Common myeloid progenitor, CD34-positive (primary cell): ENCODE results near the gene WDFY2.

Experiments
- CTCF ChIA-PET: fragments of 350-600 bp; sonication (Branson Sonifier 250); formaldehyde crosslinking; loops from one replicate; lab custom pipeline; 2021; ENCODE audit warnings: antibody characterized with exemption; lab: Charles Lee
- POLR2A ChIA-PET: fragments of 350-600 bp; sonication (Branson Sonifier 250); formaldehyde crosslinking; loops from one replicate; lab custom pipeline; 2021; ENCODE audit warnings: antibody characterized with exemption; lab: Charles Lee
- DNase-seq, 3 donors: peaks; one replicate each; pipeline versions ENCODE4 v3.0.0 to v3.0.0-alpha.2; 2013
- H3K27ac ChIP-seq, 2 experiments: 1 replicate in 1 of 2; 2 replicates in 1 of 2; pipeline ENCODE4 v1.7.0; 2013; ENCODE audit warnings: inconsistent platforms in 2 of 2, low read length in 2 of 2, mild to moderate bottlenecking in 2 of 2, low read depth in 1 of 2, moderate library complexity in 1 of 2; ENCODE audit not compliant: severe bottlenecking in 2 of 2, insufficient read depth in 1 of 2, poor library complexity in 1 of 2
- H3K27me3 ChIP-seq, 5 experiments: replicated peaks in 2 of 5; 1 replicate in 3 of 5; 2 replicates in 2 of 5; pipeline versions ENCODE4 v1.6.1 to v1.7.0; 2013; ENCODE audit warnings: low read length in 4 of 5, mild to moderate bottlenecking in 2 of 5, moderate library complexity in 2 of 5, inconsistent platforms in 1 of 5; ENCODE audit not compliant: insufficient read depth in 5 of 5, control insufficient read depth in 4 of 5
- H3K36me3 ChIP-seq, 4 experiments: 1 replicate in 2 of 4; 2 replicates in 2 of 4; pipeline versions ENCODE4 v1.6.1 to v1.7.0; 2013; ENCODE audit warnings: low read length in 3 of 4, control low read depth in 1 of 4, mild to moderate bottlenecking in 1 of 4; ENCODE audit not compliant: control insufficient read depth in 4 of 4, insufficient read depth in 4 of 4
- H3K4me1 ChIP-seq, 4 experiments: 1 replicate in 3 of 4; 2 replicates in 1 of 4; pipeline versions ENCODE4 v1.6.1 to v1.7.1; 2013; ENCODE audit warnings: low read length in 3 of 4, mild to moderate bottlenecking in 3 of 4, control low read depth in 1 of 4, inconsistent platforms in 1 of 4, moderate library complexity in 1 of 4; ENCODE audit not compliant: control insufficient read depth in 4 of 4, insufficient read depth in 4 of 4; ENCODE audit errors: control extremely low read depth in 1 of 4
- H3K4me3 ChIP-seq, 7 experiments: 1 replicate in 4 of 7; 2 replicates in 3 of 7; pipeline versions ENCODE4 v1.5.1 to v1.7.0; 2013; ENCODE audit warnings: mild to moderate bottlenecking in 7 of 7, low read length in 6 of 7, moderate library complexity in 6 of 7, inconsistent platforms in 2 of 7, low read depth in 2 of 7, control low read depth in 1 of 7; ENCODE audit not compliant: insufficient read depth in 4 of 7, control insufficient read depth in 1 of 7; ENCODE audit errors: extremely low read depth in 1 of 7
- H3K9me3 ChIP-seq, 5 experiments: 1 replicate in 4 of 5; 2 replicates in 1 of 5; pipeline versions ENCODE4 v1.6.1 to v1.7.1; 2013; ENCODE audit warnings: low read length in 4 of 5, mild to moderate bottlenecking in 2 of 5, inconsistent platforms in 1 of 5, low read depth in 1 of 5, moderate library complexity in 1 of 5; ENCODE audit not compliant: control insufficient read depth in 4 of 5, insufficient read depth in 2 of 5; ENCODE audit errors: control extremely low read depth in 1 of 5
- WGBS: methylation state at CpG from one replicate; pipeline ENCODE4 v1.1.5; 2013; ENCODE audit not compliant: insufficient coverage; 5-methylcytosine and 5-hydroxymethylcytosine counted together

WDFY2 gene

DNA sequence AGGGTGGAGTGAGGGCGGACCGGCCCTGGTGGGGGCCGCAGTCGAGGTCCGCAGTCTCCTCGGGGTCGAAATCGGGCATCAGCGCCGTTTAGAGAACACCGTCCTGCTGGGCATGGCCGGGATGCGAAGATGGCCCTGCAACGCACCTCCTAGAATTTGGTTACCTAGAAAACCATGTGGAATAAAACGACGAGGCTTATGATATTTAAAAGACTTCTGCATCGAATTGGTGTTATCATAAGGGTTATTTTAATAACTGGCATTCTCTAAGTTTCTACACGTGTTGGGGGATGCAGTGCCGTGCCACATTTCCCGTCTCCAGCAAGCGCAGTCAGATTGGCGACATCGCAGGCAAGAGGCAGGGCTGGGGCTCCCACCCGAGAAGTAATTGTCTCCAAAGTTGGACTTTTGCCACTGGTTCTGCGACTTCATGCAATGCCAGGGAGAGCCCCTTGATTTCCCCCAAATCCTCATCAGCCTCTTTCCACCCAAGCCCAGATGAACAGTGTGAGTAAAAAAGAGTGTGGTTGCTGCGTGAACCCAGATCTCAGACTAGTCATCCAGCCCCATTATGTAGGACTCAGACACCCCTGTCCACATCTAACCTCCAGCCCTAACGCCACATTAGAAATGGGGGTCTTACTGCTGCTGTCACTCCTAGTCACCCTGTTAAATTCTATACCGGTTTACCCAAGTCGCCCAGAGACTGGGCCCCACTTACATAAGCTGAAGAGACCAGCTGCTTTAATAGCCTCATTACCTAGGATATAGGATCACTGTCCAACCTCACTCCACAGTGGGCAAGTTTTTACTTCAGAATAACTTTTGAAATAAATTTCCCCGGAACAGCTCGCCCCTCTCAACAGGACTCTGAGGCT is 220.3 kb downstream of the WDFY2 start:
- no peaks in the 10 kb centered on the region for H3K27me3 ChIP-seq
- H3K4me3 ChIP-seq: peak overlapping the region; percentile 46 to 82 (median 75)
- WGBS: 19% methylated on average over 18 of the region's 31 CpGs
- no peaks in the 10 kb centered on the region for H3K36me3 ChIP-seq
- peak overlapping the region; percentile 82 to 94 for H3K27ac ChIP-seq
- DNase-seq: peak in 1 of 3 donors; percentile 57
- ChIA-PET CTCF (interaction anchor here (0.7 to 2.1 kb wide), 4 partner anchors 10 to 28 kb away, joined by 3 to 12 read pairs (median 9); no protein-coding TSS in a partner anchor), POLR2A (interaction anchor here (0.6 kb wide), 1 partner anchor 522 kb away, joined by 3 read pairs; no protein-coding TSS in a partner anchor)
- no peaks in the 10 kb centered on the region for H3K9me3 ChIP-seq
- peaks cover 13 to 54% (median 40%) of the 10 kb centered on the region in 4 experiments for H3K4me1 ChIP-seq

DNA sequence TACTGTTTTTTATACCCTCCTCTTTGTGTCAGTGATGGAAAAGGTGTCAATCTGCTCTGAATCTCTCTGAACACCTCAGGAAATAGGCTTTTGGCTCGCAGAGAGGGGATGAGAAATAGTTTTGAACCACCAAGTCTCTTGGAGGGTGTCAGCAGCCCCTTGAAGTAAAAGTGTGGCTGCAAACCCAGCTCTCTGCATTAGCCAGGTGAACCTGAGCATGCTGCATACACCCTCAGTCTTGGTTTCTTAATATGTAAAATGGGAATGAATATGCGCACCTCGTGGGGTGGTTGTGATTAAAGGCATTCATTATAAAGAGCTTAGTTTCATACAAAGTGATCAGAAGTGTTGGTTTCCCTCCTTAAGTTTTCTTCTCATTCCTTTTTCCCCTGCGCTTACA is 221.1 kb downstream of the WDFY2 start:
- POLR2A ChIA-PET: interaction anchor here (0.6 kb wide), 1 partner anchor 523 kb away, joined by 3 read pairs; no protein-coding TSS in a partner anchor
- Histone ChIP-seq H3K4me1 (peaks cover 9 to 46% (median 37%) of the 10 kb centered on the region in 4 experiments), H3K36me3 (no peaks in the 10 kb centered on the region), H3K27me3 (no peaks in the 10 kb centered on the region), H3K4me3 (no peak overlapping the region), H3K9me3 (no peaks in the 10 kb centered on the region), H3K27ac (no peak overlapping the region)
- WGBS: 88% methylated on average over 2 of the region's 4 CpGs
- CTCF ChIA-PET: interaction anchor here (0.7 to 2.1 kb wide), 5 partner anchors 9 to 42 kb away, joined by 3 to 12 read pairs (median 6); no protein-coding TSS in a partner anchor
- no peak for DNase-seq

DNA sequence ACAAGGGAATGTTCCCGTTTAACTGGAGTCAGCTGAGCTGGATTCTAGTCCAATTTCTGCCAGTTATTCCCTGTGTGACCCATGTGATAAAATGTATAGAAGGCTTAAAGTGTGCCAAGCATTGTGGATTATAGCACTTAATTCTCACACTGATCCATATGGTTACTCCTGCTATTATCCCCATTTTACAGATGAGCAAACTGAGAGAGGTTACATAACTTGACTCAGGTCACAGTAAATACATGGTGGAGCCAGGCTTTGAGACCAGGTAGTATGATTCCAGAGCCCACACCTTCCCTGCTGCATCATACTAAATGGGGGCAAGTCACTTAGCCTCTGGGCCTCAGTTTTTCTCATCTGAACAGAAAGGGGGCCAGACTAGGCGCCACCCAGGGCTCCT is 221.7 kb downstream of the WDFY2 start:
- peaks cover 7 to 43% (median 33%) of the 10 kb centered on the region in 4 experiments for H3K4me1 ChIP-seq
- H3K9me3 ChIP-seq: no peaks in the 10 kb centered on the region
- no peak overlapping the region for H3K4me3 ChIP-seq
- H3K27ac ChIP-seq: no peak overlapping the region
- 100% methylated on average over 1 of the region's 2 CpGs for WGBS
- CTCF ChIA-PET: interaction anchor here (1.0 to 2.1 kb wide), 6 partner anchors 9 to 44 kb away, joined by 3 to 12 read pairs (median 6); no protein-coding TSS in a partner anchor
- H3K27me3 ChIP-seq: no peaks in the 10 kb centered on the region
- H3K36me3 ChIP-seq: no peaks in the 10 kb centered on the region
- POLR2A ChIA-PET: no interaction called here
- DNase-seq: no peak

DNA sequence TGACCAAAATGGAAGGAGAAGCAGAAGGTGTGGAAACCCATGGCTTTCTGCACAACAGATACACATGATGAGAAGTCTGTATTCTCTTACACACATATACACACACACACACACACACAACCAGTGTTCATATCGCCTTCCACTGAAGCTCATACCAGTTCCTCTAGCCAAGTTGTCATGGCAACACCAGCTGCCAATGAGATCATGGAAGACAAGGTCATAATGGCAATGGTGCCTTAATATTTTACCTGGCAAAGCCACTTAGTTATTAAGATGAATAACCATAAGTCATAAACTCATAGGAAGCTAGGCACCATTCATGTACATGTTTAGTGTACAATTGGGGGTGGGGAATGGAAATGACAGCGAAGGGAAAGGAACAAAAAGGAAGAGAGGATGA is 222.3 kb downstream of the WDFY2 start:
- ChIA-PET POLR2A (no interaction called here), CTCF (interaction anchor here (0.9 to 2.1 kb wide), 6 partner anchors 8 to 43 kb away, joined by 3 to 12 read pairs (median 5); no protein-coding TSS in a partner anchor)
- H3K27me3 ChIP-seq: no peaks in the 10 kb centered on the region
- no peak overlapping the region for H3K4me3 ChIP-seq
- no peaks in the 10 kb centered on the region for H3K36me3 ChIP-seq
- 100% methylated on average over 1 of the region's 2 CpGs for WGBS
- H3K9me3 ChIP-seq: no peaks in the 10 kb centered on the region
- peaks cover 7 to 44% (median 35%) of the 10 kb centered on the region in 4 experiments for H3K4me1 ChIP-seq
- no peak overlapping the region for H3K27ac ChIP-seq
- peak in 1 of 3 donors; percentile 65 for DNase-seq

DNA sequence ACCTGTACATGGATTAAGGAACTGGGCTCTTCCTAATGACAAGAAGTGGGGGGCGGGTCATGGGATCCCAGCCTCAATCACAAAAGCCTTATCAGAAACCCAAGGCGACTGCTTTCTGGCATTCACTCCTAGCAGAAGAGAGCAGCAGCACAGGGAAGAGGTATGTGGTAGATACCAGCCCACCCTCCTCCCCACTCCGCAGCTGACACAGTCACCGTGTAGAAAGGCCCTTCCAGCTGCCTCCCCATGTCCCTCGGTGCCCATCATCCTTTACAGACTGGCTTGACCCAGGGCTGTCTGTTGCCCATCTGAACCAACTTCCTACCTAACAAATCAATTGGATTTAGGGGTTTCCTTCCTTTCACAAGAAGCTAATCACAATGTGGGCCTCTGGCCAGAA is 222.8 kb downstream of the WDFY2 start:
- Histone ChIP-seq H3K27ac (no peak overlapping the region), H3K36me3 (no peaks in the 10 kb centered on the region), H3K4me3 (no peak overlapping the region), H3K4me1 (peaks cover 9 to 44% (median 35%) of the 10 kb centered on the region in 4 experiments), H3K9me3 (no peaks in the 10 kb centered on the region), H3K27me3 (no peaks in the 10 kb centered on the region)
- DNase-seq: no peak
- 80% methylated on average over 3 of the region's 5 CpGs for WGBS
- ChIA-PET POLR2A (no interaction called here), CTCF (interaction anchor here (0.9 to 1.9 kb wide), 5 partner anchors 8 to 43 kb away, joined by 3 to 5 read pairs (median 3); no protein-coding TSS in a partner anchor)

DNA sequence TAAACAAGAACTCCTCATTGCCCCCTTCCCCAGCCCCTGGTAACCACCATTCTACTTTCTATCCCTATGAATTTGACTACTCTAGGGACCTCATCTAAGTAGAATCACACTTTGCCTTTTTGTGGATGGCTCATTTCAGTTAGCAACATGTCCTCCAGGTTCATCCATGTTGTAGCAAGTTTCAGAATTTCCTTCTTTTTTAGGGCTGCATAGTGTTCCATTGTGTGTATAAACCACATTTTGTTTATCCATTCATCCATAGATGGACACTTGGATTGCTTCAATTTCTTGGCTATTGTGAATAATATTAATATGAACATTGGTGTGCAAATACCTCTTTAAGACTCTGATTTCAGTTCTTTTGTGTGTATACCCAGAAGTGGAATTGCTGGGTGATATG is 224.5 kb downstream of the WDFY2 start:
- Histone ChIP-seq H3K4me1 (peaks cover 3 to 34% (median 24%) of the 10 kb centered on the region in 4 experiments), H3K27me3 (no peaks in the 10 kb centered on the region), H3K9me3 (no peaks in the 10 kb centered on the region), H3K27ac (no peak overlapping the region), H3K36me3 (no peaks in the 10 kb centered on the region), H3K4me3 (no peak overlapping the region)
- no peak for DNase-seq
- ChIA-PET POLR2A (no interaction called here), CTCF (interaction anchor here (0.9 to 2.8 kb wide), 4 partner anchors 10 to 41 kb away, joined by 3 to 12 read pairs (median 3); no protein-coding TSS in a partner anchor)
